Astrocyte (in vitro differentiated cells and primary cell): Measurements from ENCODE around the gene TEKT3. TPM values are rescaled to one million over a fixed set of nuclear protein-coding genes. Genes with fewer than 3 reads are reported as not detected.

Experiments used
- DNase-seq: peaks from one replicate; pipeline ENCODE4 v3.0.0-alpha.2; 2010; ENCODE audit warnings: low read depth
- FAIRE-seq: peaks from 2 replicates; lab custom pipeline; 2011; peaks lifted over from hg19 to GRCh38; lab: Jason Lieb, UNC
- H2AFZ ChIP-seq: 2 replicates; pipeline ENCODE4 v1.6.0; 2012; ENCODE audit warnings: low read depth, low read length, inconsistent platforms
- H3K27ac ChIP-seq: 2 replicates; pipeline ENCODE4 v1.5.1; 2011; ENCODE audit warnings: low read depth, low read length, inconsistent platforms
- H3K27me3 ChIP-seq: 2 replicates; pipeline ENCODE4 v1.6.0; 2011; ENCODE audit warnings: low read length, inconsistent platforms; ENCODE audit not compliant: insufficient read depth
- H3K36me3 ChIP-seq: 2 replicates; pipeline ENCODE4 v1.5.1; 2011; ENCODE audit warnings: low read length, inconsistent platforms; ENCODE audit not compliant: insufficient read depth
- H3K4me1 ChIP-seq: 2 replicates; pipeline ENCODE4 v1.5.1; 2011; ENCODE audit warnings: low read length, inconsistent platforms; ENCODE audit not compliant: insufficient read depth
- H3K4me2 ChIP-seq: 2 replicates; pipeline ENCODE4 v1.6.0; 2012; ENCODE audit warnings: low read length, inconsistent platforms
- H3K4me3 ChIP-seq: 2 replicates; pipeline ENCODE4 v1.5.1; 2011; ENCODE audit warnings: low read depth, mild to moderate bottlenecking, low read length, inconsistent platforms; ENCODE audit not compliant: insufficient read depth
- H3K79me2 ChIP-seq: 2 replicates; pipeline ENCODE4 v1.6.0; 2012; ENCODE audit warnings: mild to moderate bottlenecking, low read length, inconsistent platforms; ENCODE audit not compliant: insufficient read depth
- H3K9ac ChIP-seq: 2 replicates; pipeline ENCODE4 v1.6.0; 2012; ENCODE audit warnings: mild to moderate bottlenecking, low read length, inconsistent platforms
- H3K9me3 ChIP-seq: 2 replicates; pipeline ENCODE4 v1.5.1; 2012; ENCODE audit warnings: low read depth, mild to moderate bottlenecking, low read length, inconsistent platforms; ENCODE audit not compliant: insufficient read depth
- H4K20me1 ChIP-seq: 2 replicates; pipeline ENCODE4 v1.6.0; 2012; ENCODE audit warnings: low read length, inconsistent platforms; ENCODE audit not compliant: insufficient read depth
- H3K27ac Mint-ChIP-seq: one replicate; pipeline ENCODE4 v1.8.0; 2021; ENCODE audit warnings: mild to moderate bottlenecking, mixed read lengths; ENCODE audit not compliant: unreplicated experiment
- H3K27me3 Mint-ChIP-seq: one replicate; pipeline ENCODE4 v1.8.0; 2021; ENCODE audit warnings: low read depth, mixed read lengths; ENCODE audit not compliant: unreplicated experiment
- H3K36me3 Mint-ChIP-seq: one replicate; pipeline ENCODE4 v1.8.0; 2021; ENCODE audit warnings: low read depth, mixed read lengths; ENCODE audit not compliant: unreplicated experiment
- H3K4me1 Mint-ChIP-seq: one replicate; pipeline ENCODE4 v1.8.0; 2021; ENCODE audit warnings: low read depth, mixed read lengths; ENCODE audit not compliant: unreplicated experiment
- H3K4me3 Mint-ChIP-seq: one replicate; pipeline ENCODE4 v1.8.0; 2021; ENCODE audit warnings: mild to moderate bottlenecking, moderate library complexity, mixed read lengths; ENCODE audit not compliant: unreplicated experiment
- H3K9me3 Mint-ChIP-seq: one replicate; pipeline ENCODE4 v1.8.0; 2021; ENCODE audit warnings: mild to moderate bottlenecking, mixed read lengths; ENCODE audit not compliant: unreplicated experiment
- CTCF ChIP-seq: IDR thresholded peaks from 2 replicates; pipeline ENCODE4 v1.5.1; 2011; ENCODE audit warnings: low read depth, mild to moderate bottlenecking, inconsistent platforms, low read length, moderate library complexity; ENCODE audit not compliant: insufficient read depth
- EZH2 ChIP-seq: IDR thresholded peaks from 2 replicates; pipeline ENCODE4 v1.6.1; 2012; ENCODE audit warnings: mild to moderate bottlenecking, low read length, inconsistent platforms; ENCODE audit not compliant: insufficient read depth
- total RNA-seq: library from RNA; stranded (reverse); gene quantifications from 2 replicates; pipeline ENCODE4 v1.2.1, GENCODE V29; 2021

TEKT3 gene
- total RNA-seq, 1 donor from 2014 or later = not detected

- TF ChIP-seq EZH2 = no peak
- no peak for TF ChIP-seq CTCF
- H3K9me3 Mint-ChIP-seq = no peaks in the 10 kb centered on the region
- FAIRE-seq (no peak), DNase-seq (peak; percentile 85)
- Histone ChIP-seq H2AFZ (peak overlapping the region; percentile 90), H3K4me1 (peaks cover 26% of the 10 kb centered on the region), H3K27ac (peak overlapping the region; percentile 56), H3K27me3 (peaks cover 23% of the 10 kb centered on the region), H3K36me3 (no peaks in the 10 kb centered on the region), H3K9ac (peak overlapping the region; percentile 85), H3K4me2 (peak overlapping the region; percentile 97), H3K9me3 (no peaks in the 10 kb centered on the region), H3K79me2 (peaks cover 15% of the 10 kb centered on the region), H3K4me3 (peak overlapping the region; percentile 77), H4K20me1 (peaks cover 7% of the 10 kb centered on the region)
- H3K4me3 Mint-ChIP-seq = peak overlapping the region; percentile 95
- peaks cover 9% of the 10 kb centered on the region for H3K4me1 Mint-ChIP-seq
- H3K27me3 Mint-ChIP-seq = peaks cover 21% of the 10 kb centered on the region
- peak overlapping the region; percentile 81 for H3K27ac Mint-ChIP-seq
- H3K36me3 Mint-ChIP-seq = peaks cover 5% of the 10 kb centered on the region
These were observed 78.8 kb downstream of the TEKT3 start for GRCh38 chr17:15262291-15263205.

- H3K36me3 Mint-ChIP-seq = peaks cover 5% of the 10 kb centered on the region
- H3K4me3 Mint-ChIP-seq = peak overlapping the region; percentile 95
- peak overlapping the region; percentile 81 for H3K27ac Mint-ChIP-seq
- Histone ChIP-seq H3K9ac (peak overlapping the region; percentile 85), H3K4me2 (peak overlapping the region; percentile 97), H3K27me3 (peaks cover 18% of the 10 kb centered on the region), H3K27ac (peak overlapping the region; percentile 56), H3K4me3 (peak overlapping the region; percentile 77), H3K9me3 (no peaks in the 10 kb centered on the region), H3K4me1 (peaks cover 33% of the 10 kb centered on the region), H4K20me1 (peaks cover 10% of the 10 kb centered on the region), H2AFZ (peak overlapping the region; percentile 90), H3K79me2 (peaks cover 15% of the 10 kb centered on the region), H3K36me3 (no peaks in the 10 kb centered on the region)
- peaks cover 19% of the 10 kb centered on the region for H3K27me3 Mint-ChIP-seq
- peaks cover 10% of the 10 kb centered on the region for H3K4me1 Mint-ChIP-seq
- FAIRE-seq = no peak
- no peaks in the 10 kb centered on the region for H3K9me3 Mint-ChIP-seq
- no peak for TF ChIP-seq CTCF
- no peak for TF ChIP-seq EZH2
- DNase-seq = peak; percentile 20
These were observed 79.6 kb downstream of the TEKT3 start for GRCh38 chr17:15261802-15262290.
